AG04450 (cell line): ENCODE data around the gene SLC34A1. TPM values are rescaled to one million over a fixed set of nuclear protein-coding genes. Genes with fewer than 3 reads are reported as not detected.
A peak's percentile ranks its signal among the peaks of the same experiment; 100 is the strongest.

Source experiments
- CTCF ChIA-PET: fragments of 300-600, 350-600 bp; formaldehyde crosslinking; extraction: SDS; loops from one replicate; lab custom pipeline; 2022; ENCODE audit warnings: antibody characterized with exemption, inconsistent platforms; lab: Charles Lee
- POLR2A ChIA-PET: fragments of 350-600 bp; formaldehyde crosslinking; extraction: SDS; loops from one replicate; lab custom pipeline; 2021; ENCODE audit warnings: antibody characterized with exemption, inconsistent platforms; lab: Yijun Ruan, JAX
- DNase-seq: peaks from one replicate; pipeline ENCODE4 v3.0.0-alpha.2; 2011; ENCODE audit warnings: low read depth, low spot score
- H3K27ac ChIP-seq: one replicate; pipeline ENCODE4 v1.5.1; 2012; ENCODE audit warnings: low read depth, low read length, control low read depth
- H3K27me3 ChIP-seq: one replicate; pipeline ENCODE4 v1.6.0; 2012; ENCODE audit warnings: low read length; ENCODE audit not compliant: control insufficient read depth, insufficient read depth
- H3K4me3 ChIP-seq: 2 replicates; pipeline ENCODE4 v1.5.1; 2011; ENCODE audit warnings: mild to moderate bottlenecking, low read depth, low read length, control low read depth
- H3K9me3 ChIP-seq: 2 replicates; pipeline ENCODE4 v1.5.1; 2012; ENCODE audit warnings: low read length; ENCODE audit not compliant: control insufficient read depth, insufficient read depth
- CTCF ChIP-seq: IDR thresholded peaks from 2 replicates; pipeline ENCODE4 v1.5.1; 2011; ENCODE audit warnings: low read depth, low read length, control low read depth, inconsistent platforms
- polyA minus RNA-seq: library from RNA; depleted of rRNA, polyadenylated mRNA; stranded (reverse); fragments of >200 nt; gene quantifications from 2 replicates; pipeline ENCODE4 v1.2.3, GENCODE V29; 2011; rRNA and poly(A)+ RNA removed
- polyA plus RNA-seq: library from polyadenylated mRNA; depleted of rRNA; stranded (reverse); fragments of >200 nt; gene quantifications from 2 replicates; pipeline ENCODE4 v1.2.3, GENCODE V29; 2011; rRNA removed

SLC34A1 gene, protein sequence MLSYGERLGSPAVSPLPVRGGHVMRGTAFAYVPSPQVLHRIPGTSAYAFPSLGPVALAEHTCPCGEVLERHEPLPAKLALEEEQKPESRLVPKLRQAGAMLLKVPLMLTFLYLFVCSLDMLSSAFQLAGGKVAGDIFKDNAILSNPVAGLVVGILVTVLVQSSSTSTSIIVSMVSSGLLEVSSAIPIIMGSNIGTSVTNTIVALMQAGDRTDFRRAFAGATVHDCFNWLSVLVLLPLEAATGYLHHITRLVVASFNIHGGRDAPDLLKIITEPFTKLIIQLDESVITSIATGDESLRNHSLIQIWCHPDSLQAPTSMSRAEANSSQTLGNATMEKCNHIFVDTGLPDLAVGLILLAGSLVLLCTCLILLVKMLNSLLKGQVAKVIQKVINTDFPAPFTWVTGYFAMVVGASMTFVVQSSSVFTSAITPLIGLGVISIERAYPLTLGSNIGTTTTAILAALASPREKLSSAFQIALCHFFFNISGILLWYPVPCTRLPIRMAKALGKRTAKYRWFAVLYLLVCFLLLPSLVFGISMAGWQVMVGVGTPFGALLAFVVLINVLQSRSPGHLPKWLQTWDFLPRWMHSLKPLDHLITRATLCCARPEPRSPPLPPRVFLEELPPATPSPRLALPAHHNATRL
- polyA plus RNA-seq, result not detected in 2 replicates
- not detected in 2 replicates for polyA minus RNA-seq

DNA sequence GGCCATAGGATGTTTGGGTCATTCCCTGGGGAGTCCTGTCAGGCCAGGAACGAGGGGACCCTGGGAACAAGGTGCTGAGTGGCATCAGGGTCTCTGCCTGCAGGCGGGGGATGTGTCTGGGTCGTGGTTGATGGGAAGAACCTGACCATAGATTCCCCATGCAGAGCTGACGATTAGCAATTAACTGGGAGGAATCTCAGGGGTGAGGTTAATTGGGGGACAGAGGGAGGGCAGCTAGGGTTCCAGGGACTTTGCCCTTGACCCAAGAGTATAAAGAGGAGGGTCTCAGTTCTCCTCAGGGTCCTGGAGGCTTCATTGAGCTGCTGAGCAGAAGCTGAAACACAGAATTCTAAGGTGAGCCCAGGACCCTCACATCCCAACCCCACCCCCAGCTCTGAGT, at the start of gene SLC34A1:
TSS of gene SLC34A1 (plus strand) at position 301 of the 400 bp plus-strand sequence. CDS start 1,308 bp downstream, outside the sequence.
- TF ChIP-seq CTCF, result no peak
- Histone ChIP-seq H3K4me3 (no peak within 1 kb of the TSS), H3K27me3 (peaks cover 32% of the 10 kb centered on the region), H3K27ac (peak within 1 kb of the TSS; percentile 11), H3K9me3 (no peaks in the 10 kb centered on the region)
- ChIA-PET CTCF (interaction anchor here (0.6 to 1.0 kb wide), 2 partner anchors 15 to 83 kb away, joined by 3 read pairs; no protein-coding TSS in a partner anchor), POLR2A (no interaction called here)
- DNase-seq, result no peak

GRCh38 chr5:177334781-177335700, 49.2 kb upstream of the SLC34A1 start:
- no peak overlapping the region for H3K27ac ChIP-seq
- DNase-seq, result no peak
- ChIA-PET CTCF (interaction anchor here (0.8 to 2.3 kb wide), 3 partner anchors 17 to 25 kb away, joined by 3 to 7 read pairs (median 6); partner anchors contain the start of gene LMAN2), POLR2A (no interaction called here)
- no peaks in the 10 kb centered on the region for H3K27me3 ChIP-seq
- H3K4me3 ChIP-seq, result no peak overlapping the region
- TF ChIP-seq CTCF, result no peak
- H3K9me3 ChIP-seq, result no peaks in the 10 kb centered on the region; the same call in 1 of the 2 replicates

GRCh38 chr5:177335701-177336065, 48.6 kb upstream of the SLC34A1 start:
- ChIA-PET CTCF (interaction anchor here (0.8 to 2.0 kb wide), 3 partner anchors 10 to 18 kb away, joined by 3 to 7 read pairs (median 3); partner anchors contain the start of gene LMAN2), POLR2A (no interaction called here)
- no peak for DNase-seq
- H3K27ac ChIP-seq, result no peak overlapping the region
- H3K4me3 ChIP-seq, result no peak overlapping the region
- TF ChIP-seq CTCF, result no peak
- H3K9me3 ChIP-seq, result no peaks in the 10 kb centered on the region; the same call in 1 of the 2 replicates
- H3K27me3 ChIP-seq, result no peaks in the 10 kb centered on the region

DNA sequence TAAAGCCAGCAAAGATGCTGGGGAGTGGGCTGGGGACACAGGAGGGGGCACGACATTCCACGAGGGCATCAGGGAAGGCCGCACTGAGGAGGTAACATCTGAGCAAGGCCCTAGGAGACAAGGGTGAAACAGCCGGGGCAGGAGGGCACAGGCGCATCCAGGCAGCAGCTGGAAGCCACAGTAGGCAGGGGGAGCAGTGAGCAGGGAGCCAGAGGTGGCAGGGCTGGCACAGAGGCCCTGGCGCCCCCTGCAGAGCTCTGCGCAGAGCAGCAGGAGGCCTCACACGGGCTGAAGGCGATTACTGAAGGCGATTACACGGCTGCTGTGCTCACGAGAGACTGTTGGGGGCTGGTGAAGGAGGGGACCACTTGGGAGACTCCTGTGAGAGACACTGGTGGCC, 48.1 kb upstream of the SLC34A1 start:
- no peak for DNase-seq
- TF ChIP-seq CTCF, result peak; percentile 23; the same call in 1 of the 2 replicates
- POLR2A ChIA-PET, result no interaction called here
- H3K4me3 ChIP-seq, result no peak overlapping the region
- no peak overlapping the region for H3K27ac ChIP-seq
- H3K27me3 ChIP-seq, result no peaks in the 10 kb centered on the region
- no peaks in the 10 kb centered on the region; the same call in 1 of the 2 replicates for H3K9me3 ChIP-seq
- CTCF ChIA-PET, result interaction anchor here (0.5 to 2.0 kb wide), 4 partner anchors 10 to 120 kb away, joined by 3 to 7 read pairs (median 3); partner anchors contain the start of gene LMAN2
